ENCODE measurements around the gene FUNDC1.

Gene FUNDC1

GRCh38 chrX:44480591-44480990, 62.1 kb downstream of the FUNDC1 start:
- no peak for DNase-seq (ENCODE audit: low read depth in 2 of 2)

- DNase-seq (ENCODE audit: low read depth in 2 of 2): no peak
These were observed 68.2 kb downstream of the FUNDC1 start for GRCh38 chrX:44474410-44474809.
